Type B pancreatic cell (in vitro differentiated cells): ENCODE results near the gene COL4A2. TPM values are rescaled to one million over a fixed set of nuclear protein-coding genes. Genes with fewer than 3 reads are reported as not detected.

Experiments
- DNase-seq: peaks from one replicate; pipeline ENCODE4 v3.0.0; 2021; ENCODE audit warnings: mixed read lengths; ENCODE audit not compliant: unreplicated experiment; ENCODE audit errors: extremely low spot score
- H3K27ac Mint-ChIP-seq: 2 replicates; pipeline ENCODE4 v1.8.0; 2021; ENCODE audit warnings: mild to moderate bottlenecking, mixed read lengths
- H3K27me3 Mint-ChIP-seq: 2 replicates; pipeline ENCODE4 v1.8.0; 2021; ENCODE audit warnings: mixed read lengths
- H3K36me3 Mint-ChIP-seq: 2 replicates; pipeline ENCODE4 v1.8.0; 2021; ENCODE audit warnings: mixed read lengths
- H3K4me1 Mint-ChIP-seq: one replicate; pipeline ENCODE4 v1.8.0; 2021; ENCODE audit warnings: mixed read lengths; ENCODE audit not compliant: unreplicated experiment
- H3K4me3 Mint-ChIP-seq: 2 replicates; pipeline ENCODE4 v1.8.0; 2021; ENCODE audit warnings: mild to moderate bottlenecking, mixed read lengths
- H3K9me3 Mint-ChIP-seq: 2 replicates; pipeline ENCODE4 v1.8.0; 2021; ENCODE audit warnings: mixed read lengths
- CTCF ChIP-seq: fragments of 200-600 bp; sonication (generic); conservative IDR thresholded peaks from 2 replicates; pipeline ENCODE4 v1.5.0; 2021; ENCODE audit warnings: antibody characterized with exemption, mild to moderate bottlenecking
- total RNA-seq: library from RNA; stranded (reverse); gene quantifications from 2 replicates; pipeline ENCODE4 v1.2.1, GENCODE V29; 2021; ENCODE audit warnings: low replicate concordance

Gene COL4A2
- total RNA-seq, 1 donor from 2014 or later = 145 TPM

GRCh38 chr13:110379905-110380341 is 72.8 kb downstream of the COL4A2 start:
- no peak for DNase-seq
- Mint-ChIP-seq H3K4me3 (peak overlapping the region; percentile 35), H3K9me3 (peaks cover 6% of the 10 kb centered on the region), H3K4me1 (peaks cover 16% of the 10 kb centered on the region), H3K27me3 (no peaks in the 10 kb centered on the region), H3K27ac (peak overlapping the region; percentile 51), H3K36me3 (peaks cover 8% of the 10 kb centered on the region)
- TF ChIP-seq CTCF = no peak

- Mint-ChIP-seq H3K4me3 (no peak overlapping the region), H3K27ac (no peak overlapping the region), H3K4me1 (peaks cover 16% of the 10 kb centered on the region), H3K27me3 (no peaks in the 10 kb centered on the region), H3K36me3 (peaks cover 8% of the 10 kb centered on the region), H3K9me3 (peaks cover 6% of the 10 kb centered on the region)
- no peak for DNase-seq
- TF ChIP-seq CTCF = no peak
Observed at GRCh38 chr13:110380359-110381028, 73.4 kb downstream of the COL4A2 start.

- H3K27me3 Mint-ChIP-seq = no peaks in the 10 kb centered on the region
- no peak overlapping the region for H3K27ac Mint-ChIP-seq
- peaks cover 14% of the 10 kb centered on the region for H3K4me1 Mint-ChIP-seq
- peaks cover 6% of the 10 kb centered on the region for H3K9me3 Mint-ChIP-seq
- DNase-seq = no peak
- H3K4me3 Mint-ChIP-seq = no peak overlapping the region
- TF ChIP-seq CTCF = no peak
- H3K36me3 Mint-ChIP-seq = peaks cover 8% of the 10 kb centered on the region
Observed at GRCh38 chr13:110381029-110381360, 73.9 kb downstream of the COL4A2 start.

- Mint-ChIP-seq H3K4me1 (peaks cover 10% of the 10 kb centered on the region), H3K27ac (no peak overlapping the region), H3K36me3 (peaks cover 8% of the 10 kb centered on the region), H3K9me3 (peaks cover 6% of the 10 kb centered on the region), H3K27me3 (no peaks in the 10 kb centered on the region), H3K4me3 (no peak overlapping the region)
- no peak for TF ChIP-seq CTCF
- DNase-seq = no peak
Observed at GRCh38 chr13:110382229-110382628, 75.1 kb downstream of the COL4A2 start.

GRCh38 chr13:110382830-110383229 is 75.7 kb downstream of the COL4A2 start:
- Mint-ChIP-seq H3K4me1 (peaks cover 12% of the 10 kb centered on the region), H3K9me3 (peaks cover 6% of the 10 kb centered on the region), H3K4me3 (no peak overlapping the region), H3K36me3 (peaks cover 8% of the 10 kb centered on the region), H3K27ac (no peak overlapping the region), H3K27me3 (no peaks in the 10 kb centered on the region)
- no peak for DNase-seq
- no peak for TF ChIP-seq CTCF
